LNCAP (cell line): ENCODE measurements around the gene FRMD8.

Experiments used
- CTCF ChIP-seq: fragments of 450-650 bp; IDR thresholded peaks from 2 replicates; pipeline ENCODE4 v1.5.1; 2017; ENCODE audit warnings: mild to moderate bottlenecking

The FRMD8 gene

GRCh38 chr11:65438257-65439151 lies 52.1 kb downstream of the FRMD8 start:
- TF ChIP-seq CTCF, result no peak

DNA sequence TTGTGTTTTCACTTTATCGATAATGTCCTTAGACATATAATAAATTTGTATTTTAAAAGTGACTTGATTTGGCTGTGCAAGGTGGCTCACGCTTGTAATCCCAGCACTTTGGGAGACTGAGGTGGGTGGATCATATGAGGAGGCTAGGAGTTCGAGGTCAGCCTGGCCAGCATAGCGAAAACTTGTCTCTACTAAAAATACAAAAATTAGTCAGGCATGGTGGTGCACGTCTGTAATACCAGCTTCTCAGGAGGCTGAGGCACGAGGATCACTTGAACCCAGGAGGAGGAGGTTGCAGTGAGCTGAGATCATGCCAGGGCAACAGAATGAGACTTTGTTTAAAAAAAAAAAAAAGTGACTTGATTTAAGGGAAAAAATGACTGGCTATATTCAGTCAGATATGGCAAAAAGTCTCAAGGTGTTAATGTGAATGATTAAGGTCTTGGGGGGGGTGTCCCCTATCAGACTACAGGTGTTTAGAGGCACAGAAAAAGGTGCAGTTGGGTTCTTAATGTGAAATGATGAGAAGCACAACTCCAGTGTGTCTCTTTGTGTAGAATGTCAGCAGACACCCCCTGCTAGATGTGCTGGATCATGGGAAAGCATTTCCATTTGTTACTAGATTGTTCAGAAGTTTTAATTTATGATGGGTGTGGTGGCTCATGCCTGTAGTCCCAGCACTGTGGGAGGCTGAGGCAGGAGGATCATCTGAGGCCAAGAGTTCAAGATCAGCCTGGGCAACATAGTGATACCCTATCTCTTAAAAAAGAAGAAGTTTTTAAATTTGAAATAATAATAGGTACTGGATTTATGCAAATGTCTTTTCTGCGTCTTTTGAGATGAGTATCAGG lies 53.1 kb downstream of the FRMD8 start:
- no peak for TF ChIP-seq CTCF

GRCh38 chr11:65440831-65441499 lies 54.5 kb downstream of the FRMD8 start:
- TF ChIP-seq CTCF, result no peak

GRCh38 chr11:65442842-65443331 lies 56.5 kb downstream of the FRMD8 start:
- TF ChIP-seq CTCF, result no peak

- TF ChIP-seq CTCF, result no peak
These were observed 58.0 kb downstream of the FRMD8 start for GRCh38 chr11:65444314-65445051.

DNA sequence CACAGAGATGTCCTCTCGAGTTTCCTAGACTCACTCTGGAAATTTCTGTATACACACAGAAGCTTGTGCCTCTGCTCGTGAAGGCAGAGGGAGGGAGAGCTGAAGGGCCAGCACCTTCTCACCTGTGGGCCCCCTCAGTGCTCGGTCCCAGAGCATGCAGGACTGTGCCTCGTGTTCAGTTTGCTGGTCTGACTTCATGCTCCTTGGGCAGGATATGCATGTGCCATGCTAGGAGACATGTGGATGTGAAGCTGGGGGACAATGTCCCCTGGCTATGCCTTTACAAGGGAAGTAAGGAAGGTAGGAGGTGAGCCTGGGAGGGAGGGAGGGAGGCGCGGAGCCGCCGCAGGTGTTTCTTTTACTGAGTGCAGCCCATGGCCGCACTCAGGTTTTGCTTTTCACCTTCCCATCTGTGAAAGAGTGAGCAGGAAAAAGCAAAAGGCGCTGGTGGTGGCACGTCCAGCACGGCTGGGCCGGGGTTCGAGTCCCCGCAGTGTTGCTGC lies 58.7 kb downstream of the FRMD8 start:
- no peak for TF ChIP-seq CTCF
